ENCODE data around the gene VAMP2.
A peak's percentile ranks its signal among the peaks of the same experiment; 100 is the strongest.

DNA sequence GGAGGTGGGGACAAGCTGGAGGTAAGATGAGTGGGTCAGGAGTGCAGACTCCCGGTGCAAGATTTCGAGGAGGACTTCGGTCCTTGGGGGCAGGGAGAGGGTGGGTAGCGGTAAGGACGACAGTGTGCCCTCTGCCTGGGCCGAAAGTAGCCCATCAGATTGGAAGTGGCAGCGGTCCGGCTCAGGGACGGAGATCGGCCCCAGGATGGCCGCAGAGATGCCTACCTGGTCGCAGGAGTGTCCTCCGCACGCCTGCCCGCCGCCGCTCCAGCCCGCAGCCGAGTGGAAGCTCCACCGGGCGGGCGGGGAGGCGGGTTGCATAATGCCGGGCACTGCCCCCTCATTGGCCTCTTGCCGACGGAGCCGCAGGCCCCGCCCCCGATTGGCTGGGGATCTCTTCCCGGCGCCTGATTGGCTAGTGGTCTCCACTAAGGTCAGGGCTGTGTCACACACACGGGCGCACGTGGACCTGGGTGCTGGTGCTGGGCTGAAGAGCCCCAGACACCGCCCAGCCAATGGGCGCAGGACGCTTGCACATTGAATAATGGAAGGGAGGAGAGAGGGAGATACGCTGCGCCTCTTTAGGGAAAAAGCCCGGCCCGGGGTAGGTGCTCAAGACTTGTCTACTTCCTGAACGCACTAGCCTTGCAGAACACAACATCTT is 10.5 kb downstream of the VAMP2 start, which contains the start of gene PER1:
- no peak for TF ChIP-seq EP300 (IDR thresholded peaks at IDR 0.05; ENCODE audit: borderline replicate concordance)
- peak; percentile 59 for TF ChIP-seq NFIC (IDR thresholded peaks at IDR 0.05)
- TF ChIP-seq YY1 (IDR thresholded peaks at IDR 0.05; ENCODE audit: low read depth), result no peak
- peak; percentile 30; the same call in 1 of the 2 replicates for TF ChIP-seq CREB1 (IDR thresholded peaks at IDR 0.05; ENCODE audit: low read depth)
- TF ChIP-seq EGR1 (IDR thresholded peaks at IDR 0.05), result 0 out of 2 replicates have a peak, but pooled peaks have one; percentile 35
- TF ChIP-seq, protein P1, sequence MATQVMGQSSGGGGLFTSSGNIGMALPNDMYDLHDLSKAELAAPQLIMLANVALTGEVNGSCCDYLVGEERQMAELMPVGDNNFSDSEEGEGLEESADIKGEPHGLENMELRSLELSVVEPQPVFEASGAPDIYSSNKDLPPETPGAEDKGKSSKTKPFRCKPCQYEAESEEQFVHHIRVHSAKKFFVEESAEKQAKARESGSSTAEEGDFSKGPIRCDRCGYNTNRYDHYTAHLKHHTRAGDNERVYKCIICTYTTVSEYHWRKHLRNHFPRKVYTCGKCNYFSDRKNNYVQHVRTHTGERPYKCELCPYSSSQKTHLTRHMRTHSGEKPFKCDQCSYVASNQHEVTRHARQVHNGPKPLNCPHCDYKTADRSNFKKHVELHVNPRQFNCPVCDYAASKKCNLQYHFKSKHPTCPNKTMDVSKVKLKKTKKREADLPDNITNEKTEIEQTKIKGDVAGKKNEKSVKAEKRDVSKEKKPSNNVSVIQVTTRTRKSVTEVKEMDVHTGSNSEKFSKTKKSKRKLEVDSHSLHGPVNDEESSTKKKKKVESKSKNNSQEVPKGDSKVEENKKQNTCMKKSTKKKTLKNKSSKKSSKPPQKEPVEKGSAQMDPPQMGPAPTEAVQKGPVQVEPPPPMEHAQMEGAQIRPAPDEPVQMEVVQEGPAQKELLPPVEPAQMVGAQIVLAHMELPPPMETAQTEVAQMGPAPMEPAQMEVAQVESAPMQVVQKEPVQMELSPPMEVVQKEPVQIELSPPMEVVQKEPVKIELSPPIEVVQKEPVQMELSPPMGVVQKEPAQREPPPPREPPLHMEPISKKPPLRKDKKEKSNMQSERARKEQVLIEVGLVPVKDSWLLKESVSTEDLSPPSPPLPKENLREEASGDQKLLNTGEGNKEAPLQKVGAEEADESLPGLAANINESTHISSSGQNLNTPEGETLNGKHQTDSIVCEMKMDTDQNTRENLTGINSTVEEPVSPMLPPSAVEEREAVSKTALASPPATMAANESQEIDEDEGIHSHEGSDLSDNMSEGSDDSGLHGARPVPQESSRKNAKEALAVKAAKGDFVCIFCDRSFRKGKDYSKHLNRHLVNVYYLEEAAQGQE (IDR thresholded peaks at IDR 0.05; ENCODE audit: low read depth), result no peak
- peak; percentile 52; the same call in 1 of the 2 replicates for TF ChIP-seq TAF1 (IDR thresholded peaks at IDR 0.05; ENCODE audit: low read depth)
- TF ChIP-seq, protein P2, sequence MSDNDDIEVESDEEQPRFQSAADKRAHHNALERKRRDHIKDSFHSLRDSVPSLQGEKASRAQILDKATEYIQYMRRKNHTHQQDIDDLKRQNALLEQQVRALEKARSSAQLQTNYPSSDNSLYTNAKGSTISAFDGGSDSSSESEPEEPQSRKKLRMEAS (IDR thresholded peaks at IDR 0.05), result peak; percentile 98
- TF ChIP-seq RAD21 (IDR thresholded peaks at IDR 0.05; ENCODE audit: low read depth), result no peak
- no peak for TF ChIP-seq FOXM1 (IDR thresholded peaks at IDR 0.05; ENCODE audit: borderline replicate concordance, low read depth)
